GM12892 (cell line): ENCODE data around the gene KLHL35.

Experiments used
- POLR2A ChIP-seq: IDR thresholded peaks from 2 replicates; pipeline ENCODE4 v1.6.1; 2011; ENCODE audit warnings: low read depth, low read length, control low read depth
- POLR2AphosphoS5 ChIP-seq: IDR thresholded peaks from 2 replicates; pipeline ENCODE4 v1.6.1; 2011; ENCODE audit warnings: low read depth, low read length, control low read depth
- TAF1 ChIP-seq: IDR thresholded peaks from 2 replicates; pipeline ENCODE4 v1.6.1; 2011; ENCODE audit warnings: low read depth, mild to moderate bottlenecking, control low read depth, low read length, borderline replicate concordance

GRCh38 chr11:75388386-75389275 lies 44.4 kb downstream of the KLHL35 start:
- TF ChIP-seq TAF1 (no peak), POLR2A (no peak), POLR2AphosphoS5 (no peak)
